Breast epithelium (tissue), 4 donors: Measurements from ENCODE around the gene HSDL2. TPM values are rescaled to one million over a fixed set of nuclear protein-coding genes. Genes with fewer than 3 reads are reported as not detected.

ENCODE experiments used
- DNase-seq, 2 donors: peaks; one replicate each; pipeline ENCODE4 v3.0.0-alpha.2; 2019; ENCODE audit warnings: low spot score in 2 of 2
- H3K27ac ChIP-seq, 2 donors: fragments of 200-600 bp; sonication (generic) in 1 of 2; one replicate each; pipeline ENCODE4 v1.5.1; 2016 to 2019; ENCODE audit warnings: mild to moderate bottlenecking in 1 of 2
- H3K27me3 ChIP-seq, 2 donors: fragments of 200-600 bp; sonication (generic) in 1 of 2; one replicate each; pipeline versions ENCODE4 v1.5.1 to v1.6.0; 2017 to 2019; ENCODE audit warnings: control low read depth in 1 of 2, mild to moderate bottlenecking in 1 of 2
- H3K36me3 ChIP-seq: fragments of 200-600 bp; one replicate; pipeline ENCODE4 v1.5.1; 2019
- H3K4me1 ChIP-seq, 2 donors: fragments of 200-600 bp; sonication (generic); one replicate each; pipeline ENCODE4 v1.5.1; 2016 to 2019; ENCODE audit warnings: control low read depth in 1 of 2
- H3K4me3 ChIP-seq, 3 donors: fragments of 200-600 bp; sonication (generic); 1 replicate in 2 of 3; 2 replicates in 1 of 3; pipeline ENCODE4 v1.5.1; 2016 to 2019; ENCODE audit warnings: mild to moderate bottlenecking in 3 of 3, moderate library complexity in 2 of 3
- H3K9me3 ChIP-seq, 2 donors: fragments of 200-600 bp; sonication (generic) in 1 of 2; one replicate each; pipeline ENCODE4 v1.5.1; 2016 to 2019; ENCODE audit warnings: control low read depth in 1 of 2
- CTCF ChIP-seq, 3 donors: fragments of 450-650 bp; IDR thresholded peaks; one replicate each; pipeline ENCODE4 v1.5.1; 2016 to 2017; ENCODE audit warnings: antibody characterized with exemption in 3 of 3, mild to moderate bottlenecking in 3 of 3, moderate library complexity in 3 of 3
- POLR2A ChIP-seq: fragments of 450-650 bp; IDR thresholded peaks from one replicate; pipeline ENCODE4 v1.6.1; 2016; ENCODE audit warnings: antibody characterized with exemption, mild to moderate bottlenecking, moderate library complexity
- POLR2AphosphoS5 ChIP-seq, 3 donors: sonication (generic); formaldehyde crosslinking; IDR thresholded peaks; one replicate each; pipeline ENCODE4 v1.6.1; 2017; ENCODE audit warnings: antibody characterized with exemption in 3 of 3
- intact Hi-C: fragments of 100-400 bp; cut with DNase I; formaldehyde crosslinking; loops from one replicate; pipeline ENCODE4 v1.15.1; 2023; ENCODE audit warnings: low total_unique reads
- total RNA-seq, 3 donors: library from RNA; depleted of rRNA; stranded (reverse); fragments of >200 nt; gene quantifications; one replicate each; pipeline ENCODE4 v1.1.0, GENCODE V29; 2016

The HSDL2 gene
- total RNA-seq, 3 donors from 2014 or later, result 30.7 to 124 (median 52.8) TPM

- intact Hi-C loops, result no loop called here
- H3K4me3 ChIP-seq, result no peak overlapping the region
- no peaks in the 10 kb centered on the region for H3K36me3 ChIP-seq
- H3K9me3 ChIP-seq, result peaks cover 0 to 13% of the 10 kb centered on the region in 2 donors
- TF ChIP-seq POLR2A (no peak), POLR2AphosphoS5 (IDR thresholded peaks at IDR 0.05) (no peak), CTCF (IDR thresholded peaks at IDR 0.05) (no peak)
- no peaks in the 10 kb centered on the region for H3K27me3 ChIP-seq
- DNase-seq, result no peak
- no peak overlapping the region for H3K27ac ChIP-seq
- peaks cover 0 to 4% of the 10 kb centered on the region in 2 donors for H3K4me1 ChIP-seq
These were observed 109.2 kb downstream of the HSDL2 start for GRCh38 chr9:112489039-112489546.

GRCh38 chr9:112489876-112490666 lies 110.2 kb downstream of the HSDL2 start:
- Histone ChIP-seq H3K36me3 (no peaks in the 10 kb centered on the region), H3K9me3 (peaks cover 0 to 22% of the 10 kb centered on the region in 2 donors), H3K27me3 (no peaks in the 10 kb centered on the region), H3K4me1 (peaks cover 0 to 4% of the 10 kb centered on the region in 2 donors), H3K27ac (no peak overlapping the region), H3K4me3 (no peak overlapping the region)
- TF ChIP-seq POLR2A (no peak), POLR2AphosphoS5 (IDR thresholded peaks at IDR 0.05) (no peak), CTCF (IDR thresholded peaks at IDR 0.05) (no peak)
- no peak for DNase-seq
- intact Hi-C loops, result no loop called here

GRCh38 chr9:112493393-112494137 lies 113.7 kb downstream of the HSDL2 start:
- no peak for DNase-seq
- intact Hi-C loops, result no loop called here
- Histone ChIP-seq H3K4me3 (no peak overlapping the region), H3K4me1 (no peaks in the 10 kb centered on the region), H3K27me3 (no peaks in the 10 kb centered on the region), H3K27ac (no peak overlapping the region), H3K36me3 (no peaks in the 10 kb centered on the region), H3K9me3 (peaks cover 0 to 22% of the 10 kb centered on the region in 2 donors)
- TF ChIP-seq POLR2AphosphoS5 (IDR thresholded peaks at IDR 0.05) (no peak), CTCF (IDR thresholded peaks at IDR 0.05) (no peak), POLR2A (no peak)

GRCh38 chr9:112494153-112494552 lies 114.2 kb downstream of the HSDL2 start:
- DNase-seq, result no peak
- no peak for TF ChIP-seq POLR2A
- TF ChIP-seq CTCF (IDR thresholded peaks at IDR 0.05), result no peak
- no peak for TF ChIP-seq POLR2AphosphoS5 (IDR thresholded peaks at IDR 0.05)
- intact Hi-C loops, result no loop called here
- Histone ChIP-seq H3K36me3 (no peaks in the 10 kb centered on the region), H3K4me3 (no peak overlapping the region), H3K4me1 (no peaks in the 10 kb centered on the region), H3K9me3 (peaks cover 0 to 22% of the 10 kb centered on the region in 2 donors), H3K27ac (no peak overlapping the region), H3K27me3 (no peaks in the 10 kb centered on the region)

- no peak overlapping the region for H3K27ac ChIP-seq
- no peaks in the 10 kb centered on the region for H3K36me3 ChIP-seq
- no peaks in the 10 kb centered on the region for H3K27me3 ChIP-seq
- H3K4me1 ChIP-seq, result no peaks in the 10 kb centered on the region
- peaks cover 0 to 22% of the 10 kb centered on the region in 2 donors for H3K9me3 ChIP-seq
- intact Hi-C loops, result no loop called here
- no peak overlapping the region for H3K4me3 ChIP-seq
- DNase-seq, result no peak
- no peak for TF ChIP-seq CTCF (IDR thresholded peaks at IDR 0.05)
- TF ChIP-seq POLR2A, result no peak
- TF ChIP-seq POLR2AphosphoS5 (IDR thresholded peaks at IDR 0.05), result no peak
These were observed 115.7 kb downstream of the HSDL2 start for GRCh38 chr9:112495614-112496013.
